Measurements from ENCODE around the gene ADGRD1. TPM values are rescaled to one million over a fixed set of nuclear protein-coding genes. Genes with fewer than 3 reads are reported as not detected.

ADGRD1 gene
- total RNA-seq, 1 donor from 2014 or later, result 0.08 TPM

- Histone ChIP-seq H3K4me3 (ENCODE audit: low read depth, low read length) (no peak overlapping the region), H3K36me3 (ENCODE audit: control insufficient read depth, insufficient read depth, low read length) (no peaks in the 10 kb centered on the region), H3K27me3 (ENCODE audit: control insufficient read depth, insufficient read depth, low read length) (no peaks in the 10 kb centered on the region)
- TF ChIP-seq CTCF (IDR thresholded peaks at IDR 0.05; ENCODE audit: insufficient read depth, low read length, poor library complexity, severe bottlenecking), result no peak
- no peak for DNase-seq (ENCODE audit: low read depth)
These were observed 19.4 kb downstream of the ADGRD1 start for GRCh38 chr12:130973109-130973508.

GRCh38 chr12:130973906-130974305 lies 20.2 kb downstream of the ADGRD1 start:
- Histone ChIP-seq H3K27me3 (ENCODE audit: control insufficient read depth, insufficient read depth, low read length) (no peaks in the 10 kb centered on the region), H3K4me3 (ENCODE audit: low read depth, low read length) (no peak overlapping the region), H3K36me3 (ENCODE audit: control insufficient read depth, insufficient read depth, low read length) (no peaks in the 10 kb centered on the region)
- TF ChIP-seq CTCF (IDR thresholded peaks at IDR 0.05; ENCODE audit: insufficient read depth, low read length, poor library complexity, severe bottlenecking), result no peak
- no peak for DNase-seq (ENCODE audit: low read depth)

GRCh38 chr12:130975116-130975515 lies 21.4 kb downstream of the ADGRD1 start:
- no peaks in the 10 kb centered on the region for H3K27me3 ChIP-seq (ENCODE audit: control insufficient read depth, insufficient read depth, low read length)
- no peak for DNase-seq (ENCODE audit: low read depth)
- TF ChIP-seq CTCF (IDR thresholded peaks at IDR 0.05; ENCODE audit: insufficient read depth, low read length, poor library complexity, severe bottlenecking), result no peak
- H3K4me3 ChIP-seq (ENCODE audit: low read depth, low read length), result no peak overlapping the region
- no peaks in the 10 kb centered on the region for H3K36me3 ChIP-seq (ENCODE audit: control insufficient read depth, insufficient read depth, low read length)

- H3K36me3 ChIP-seq (ENCODE audit: control insufficient read depth, insufficient read depth, low read length), result no peaks in the 10 kb centered on the region
- H3K4me3 ChIP-seq (ENCODE audit: low read depth, low read length), result no peak overlapping the region
- H3K27me3 ChIP-seq (ENCODE audit: control insufficient read depth, insufficient read depth, low read length), result peaks cover 2% of the 10 kb centered on the region
- no peak for DNase-seq (ENCODE audit: low read depth)
- TF ChIP-seq CTCF (IDR thresholded peaks at IDR 0.05; ENCODE audit: insufficient read depth, low read length, poor library complexity, severe bottlenecking), result no peak
These were observed 22.5 kb downstream of the ADGRD1 start for GRCh38 chr12:130976171-130976720.

- no peak for DNase-seq (ENCODE audit: low read depth)
- Histone ChIP-seq H3K36me3 (ENCODE audit: control insufficient read depth, insufficient read depth, low read length) (no peaks in the 10 kb centered on the region), H3K27me3 (ENCODE audit: control insufficient read depth, insufficient read depth, low read length) (peaks cover 2% of the 10 kb centered on the region), H3K4me3 (ENCODE audit: low read depth, low read length) (no peak overlapping the region)
- TF ChIP-seq CTCF (IDR thresholded peaks at IDR 0.05; ENCODE audit: insufficient read depth, low read length, poor library complexity, severe bottlenecking), result no peak
These were observed 23.5 kb downstream of the ADGRD1 start for GRCh38 chr12:130977046-130977742.

GRCh38 chr12:130977743-130978095 lies 24.0 kb downstream of the ADGRD1 start:
- DNase-seq (ENCODE audit: low read depth), result no peak
- peaks cover 2% of the 10 kb centered on the region for H3K27me3 ChIP-seq (ENCODE audit: control insufficient read depth, insufficient read depth, low read length)
- no peak overlapping the region for H3K4me3 ChIP-seq (ENCODE audit: low read depth, low read length)
- no peaks in the 10 kb centered on the region for H3K36me3 ChIP-seq (ENCODE audit: control insufficient read depth, insufficient read depth, low read length)
- no peak for TF ChIP-seq CTCF (IDR thresholded peaks at IDR 0.05; ENCODE audit: insufficient read depth, low read length, poor library complexity, severe bottlenecking)

All from kidney epithelial cell (primary cell).